ENCODE data around the gene DNAJC17.

DNAJC17 gene

GRCh38 chr15:40825661-40826422, 18.6 kb upstream of the DNAJC17 start:
- H2BK120ac ChIP-seq (ENCODE audit: low read depth, low read length), result no peak overlapping the region
- H2AK5ac ChIP-seq (ENCODE audit: low read depth, low read length), result no peak overlapping the region
- no peak overlapping the region for H4K8ac ChIP-seq (ENCODE audit: low read depth, low read length)
- no peak overlapping the region for H2AFZ ChIP-seq (ENCODE audit: low read length)
- H3K36me3 ChIP-seq (replicated peaks in 1 of 2; ENCODE audit: control insufficient read depth in 2 of 2, insufficient read depth in 2 of 2, low read length in 2 of 2), result no peaks in the 10 kb centered on the region
- no peaks in the 10 kb centered on the region for H3K4me1 ChIP-seq (ENCODE audit: control insufficient read depth in 2 of 2, insufficient read depth in 1 of 2, low read depth in 1 of 2, low read length in 2 of 2)
- no peak for DNase-seq (ENCODE audit: low spot score)
- no peak overlapping the region for H3K23ac ChIP-seq (ENCODE audit: low read depth, low read length, poor library complexity)
- H3K9me3 ChIP-seq (replicated peaks in 1 of 2; ENCODE audit: control insufficient read depth in 2 of 2, insufficient read depth in 1 of 2, low read depth in 1 of 2, low read length in 2 of 2), result no peaks in the 10 kb centered on the region
- H3K4me2 ChIP-seq (ENCODE audit: insufficient read depth, low read length, poor library complexity, severe bottlenecking), result no peak overlapping the region
- H2BK5ac ChIP-seq (ENCODE audit: low read length), result no peak overlapping the region
- H3K27ac ChIP-seq (replicated peaks; ENCODE audit: low read length), result no peak overlapping the region
- H3K4ac ChIP-seq (ENCODE audit: low read length), result no peak overlapping the region
- H3K4me3 ChIP-seq (ENCODE audit: low read length in 2 of 2), result no peak overlapping the region
- no peak overlapping the region for H4K91ac ChIP-seq (ENCODE audit: low read depth, low read length, poor library complexity)
- H3K9ac ChIP-seq (ENCODE audit: low read depth, low read length, poor library complexity), result no peak overlapping the region
- no peaks in the 10 kb centered on the region for H3K27me3 ChIP-seq (ENCODE audit: control insufficient read depth in 3 of 3, insufficient read depth in 3 of 3, low read depth in 1 of 3, low read length in 3 of 3)
- no peak overlapping the region for H2BK12ac ChIP-seq (ENCODE audit: low read length)
- H3K14ac ChIP-seq (ENCODE audit: low read length), result no peak overlapping the region
- H3K79me1 ChIP-seq (ENCODE audit: low read depth, low read length), result no peaks in the 10 kb centered on the region
- H2BK15ac ChIP-seq (ENCODE audit: low read length), result no peak overlapping the region
- no peak overlapping the region for H3K18ac ChIP-seq (ENCODE audit: low read length)
- WGBS, 2 donors (ENCODE audit: extremely low coverage in 2 of 2, insufficient read length in 2 of 2, insufficient replicate concordance in 1 of 2), result no CpG with 5 or more reads among the region's 5 CpGs

GRCh38 chr15:40823572-40824343, 16.5 kb upstream of the DNAJC17 start:
- no peak overlapping the region for H3K4ac ChIP-seq (ENCODE audit: low read length)
- H2BK12ac ChIP-seq (ENCODE audit: low read length), result no peak overlapping the region
- H3K9me3 ChIP-seq (replicated peaks in 1 of 2; ENCODE audit: control insufficient read depth in 2 of 2, insufficient read depth in 1 of 2, low read depth in 1 of 2, low read length in 2 of 2), result no peaks in the 10 kb centered on the region
- no peak overlapping the region for H2BK120ac ChIP-seq (ENCODE audit: low read depth, low read length)
- H3K14ac ChIP-seq (ENCODE audit: low read length), result no peak overlapping the region
- no peaks in the 10 kb centered on the region for H3K79me1 ChIP-seq (ENCODE audit: low read depth, low read length)
- H2BK15ac ChIP-seq (ENCODE audit: low read length), result no peak overlapping the region
- no peak overlapping the region for H2AFZ ChIP-seq (ENCODE audit: low read length)
- no peak overlapping the region for H4K91ac ChIP-seq (ENCODE audit: low read depth, low read length, poor library complexity)
- H3K18ac ChIP-seq (ENCODE audit: low read length), result no peak overlapping the region
- no peak overlapping the region for H2AK5ac ChIP-seq (ENCODE audit: low read depth, low read length)
- no CpG with 5 or more reads among the region's 1 CpG for WGBS, 2 donors (ENCODE audit: extremely low coverage in 2 of 2, insufficient read length in 2 of 2, insufficient replicate concordance in 1 of 2)
- H3K27ac ChIP-seq (replicated peaks; ENCODE audit: low read length), result no peak overlapping the region
- no peak overlapping the region for H3K23ac ChIP-seq (ENCODE audit: low read depth, low read length, poor library complexity)
- no peaks in the 10 kb centered on the region for H3K36me3 ChIP-seq (replicated peaks in 1 of 2; ENCODE audit: control insufficient read depth in 2 of 2, insufficient read depth in 2 of 2, low read length in 2 of 2)
- H3K4me2 ChIP-seq (ENCODE audit: insufficient read depth, low read length, poor library complexity, severe bottlenecking), result no peak overlapping the region
- H3K27me3 ChIP-seq (ENCODE audit: control insufficient read depth in 3 of 3, insufficient read depth in 3 of 3, low read depth in 1 of 3, low read length in 3 of 3), result no peaks in the 10 kb centered on the region
- H3K9ac ChIP-seq (ENCODE audit: low read depth, low read length, poor library complexity), result no peak overlapping the region
- no peak overlapping the region for H3K4me3 ChIP-seq (ENCODE audit: low read length in 2 of 2)
- no peak overlapping the region for H2BK5ac ChIP-seq (ENCODE audit: low read length)
- DNase-seq (ENCODE audit: low spot score), result no peak
- H4K8ac ChIP-seq (ENCODE audit: low read depth, low read length), result no peak overlapping the region
- no peaks in the 10 kb centered on the region for H3K4me1 ChIP-seq (ENCODE audit: control insufficient read depth in 2 of 2, insufficient read depth in 1 of 2, low read depth in 1 of 2, low read length in 2 of 2)

GRCh38 chr15:40821195-40821594, 13.9 kb upstream of the DNAJC17 start:
- Histone ChIP-seq H3K9me3 (replicated peaks in 1 of 2; ENCODE audit: control insufficient read depth in 2 of 2, insufficient read depth in 1 of 2, low read depth in 1 of 2, low read length in 2 of 2) (no peaks in the 10 kb centered on the region), H3K4me1 (ENCODE audit: control insufficient read depth in 2 of 2, insufficient read depth in 1 of 2, low read depth in 1 of 2, low read length in 2 of 2) (no peaks in the 10 kb centered on the region), H3K79me1 (ENCODE audit: low read depth, low read length) (no peaks in the 10 kb centered on the region), H4K91ac (ENCODE audit: low read depth, low read length, poor library complexity) (no peak overlapping the region), H3K23ac (ENCODE audit: low read depth, low read length, poor library complexity) (no peak overlapping the region), H3K9ac (ENCODE audit: low read depth, low read length, poor library complexity) (no peak overlapping the region), H3K18ac (ENCODE audit: low read length) (no peak overlapping the region), H2AK5ac (ENCODE audit: low read depth, low read length) (no peak overlapping the region), H3K14ac (ENCODE audit: low read length) (no peak overlapping the region), H2BK15ac (ENCODE audit: low read length) (no peak overlapping the region), H2BK5ac (ENCODE audit: low read length) (no peak overlapping the region), H3K4me2 (ENCODE audit: insufficient read depth, low read length, poor library complexity, severe bottlenecking) (no peak overlapping the region), H3K36me3 (replicated peaks in 1 of 2; ENCODE audit: control insufficient read depth in 2 of 2, insufficient read depth in 2 of 2, low read length in 2 of 2) (no peaks in the 10 kb centered on the region), H3K4me3 (ENCODE audit: low read length in 2 of 2) (no peak overlapping the region), H3K27ac (replicated peaks; ENCODE audit: low read length) (no peak overlapping the region), H3K4ac (ENCODE audit: low read length) (no peak overlapping the region), H2BK12ac (ENCODE audit: low read length) (no peak overlapping the region), H3K27me3 (ENCODE audit: control insufficient read depth in 3 of 3, insufficient read depth in 3 of 3, low read depth in 1 of 3, low read length in 3 of 3) (no peaks in the 10 kb centered on the region), H2AFZ (ENCODE audit: low read length) (no peak overlapping the region), H2BK120ac (ENCODE audit: low read depth, low read length) (no peak overlapping the region), H4K8ac (ENCODE audit: low read depth, low read length) (no peak overlapping the region)
- DNase-seq (ENCODE audit: low spot score), result no peak
- WGBS, 2 donors (ENCODE audit: extremely low coverage in 2 of 2, insufficient read length in 2 of 2, insufficient replicate concordance in 1 of 2), result no CpG with 5 or more reads among the region's 2 CpGs

GRCh38 chr15:40819048-40819447, 11.8 kb upstream of the DNAJC17 start:
- no CpG with 5 or more reads among the region's 7 CpGs for WGBS, 2 donors (ENCODE audit: extremely low coverage in 2 of 2, insufficient read length in 2 of 2, insufficient replicate concordance in 1 of 2)
- H2AFZ ChIP-seq (ENCODE audit: low read length), result no peak overlapping the region
- no peaks in the 10 kb centered on the region for H3K27me3 ChIP-seq (ENCODE audit: control insufficient read depth in 3 of 3, insufficient read depth in 3 of 3, low read depth in 1 of 3, low read length in 3 of 3)
- H3K79me1 ChIP-seq (ENCODE audit: low read depth, low read length), result no peaks in the 10 kb centered on the region
- no peak overlapping the region for H2BK12ac ChIP-seq (ENCODE audit: low read length)
- H3K27ac ChIP-seq (replicated peaks; ENCODE audit: low read length), result no peak overlapping the region
- H3K4ac ChIP-seq (ENCODE audit: low read length), result no peak overlapping the region
- no peak overlapping the region for H4K91ac ChIP-seq (ENCODE audit: low read depth, low read length, poor library complexity)
- H2BK15ac ChIP-seq (ENCODE audit: low read length), result no peak overlapping the region
- no peak for DNase-seq (ENCODE audit: low spot score)
- H3K4me2 ChIP-seq (ENCODE audit: insufficient read depth, low read length, poor library complexity, severe bottlenecking), result no peak overlapping the region
- no peak overlapping the region for H3K14ac ChIP-seq (ENCODE audit: low read length)
- H3K36me3 ChIP-seq (replicated peaks in 1 of 2; ENCODE audit: control insufficient read depth in 2 of 2, insufficient read depth in 2 of 2, low read length in 2 of 2), result peaks cover 0 to 2% of the 10 kb centered on the region in 2 donors
- H3K9ac ChIP-seq (ENCODE audit: low read depth, low read length, poor library complexity), result no peak overlapping the region
- H2AK5ac ChIP-seq (ENCODE audit: low read depth, low read length), result no peak overlapping the region
- no peak overlapping the region for H2BK5ac ChIP-seq (ENCODE audit: low read length)
- H3K4me1 ChIP-seq (ENCODE audit: control insufficient read depth in 2 of 2, insufficient read depth in 1 of 2, low read depth in 1 of 2, low read length in 2 of 2), result no peaks in the 10 kb centered on the region
- no peak overlapping the region for H2BK120ac ChIP-seq (ENCODE audit: low read depth, low read length)
- no peak overlapping the region for H3K18ac ChIP-seq (ENCODE audit: low read length)
- H4K8ac ChIP-seq (ENCODE audit: low read depth, low read length), result no peak overlapping the region
- H3K4me3 ChIP-seq (ENCODE audit: low read length in 2 of 2), result no peak overlapping the region
- no peak overlapping the region for H3K23ac ChIP-seq (ENCODE audit: low read depth, low read length, poor library complexity)
- no peaks in the 10 kb centered on the region for H3K9me3 ChIP-seq (replicated peaks in 1 of 2; ENCODE audit: control insufficient read depth in 2 of 2, insufficient read depth in 1 of 2, low read depth in 1 of 2, low read length in 2 of 2)

Measured in neuronal stem cell (in vitro differentiated cells).